ENCODE measurements around the gene AK5. TPM values are rescaled to one million over a fixed set of nuclear protein-coding genes. Genes with fewer than 3 reads are reported as not detected.

The AK5 gene, protein sequence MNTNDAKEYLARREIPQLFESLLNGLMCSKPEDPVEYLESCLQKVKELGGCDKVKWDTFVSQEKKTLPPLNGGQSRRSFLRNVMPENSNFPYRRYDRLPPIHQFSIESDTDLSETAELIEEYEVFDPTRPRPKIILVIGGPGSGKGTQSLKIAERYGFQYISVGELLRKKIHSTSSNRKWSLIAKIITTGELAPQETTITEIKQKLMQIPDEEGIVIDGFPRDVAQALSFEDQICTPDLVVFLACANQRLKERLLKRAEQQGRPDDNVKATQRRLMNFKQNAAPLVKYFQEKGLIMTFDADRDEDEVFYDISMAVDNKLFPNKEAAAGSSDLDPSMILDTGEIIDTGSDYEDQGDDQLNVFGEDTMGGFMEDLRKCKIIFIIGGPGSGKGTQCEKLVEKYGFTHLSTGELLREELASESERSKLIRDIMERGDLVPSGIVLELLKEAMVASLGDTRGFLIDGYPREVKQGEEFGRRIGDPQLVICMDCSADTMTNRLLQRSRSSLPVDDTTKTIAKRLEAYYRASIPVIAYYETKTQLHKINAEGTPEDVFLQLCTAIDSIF
- total RNA-seq (1 to 10 TPM in 4 of 10 donors, under 1 TPM in 6; 0.30 to 1.7 (median 0.97) TPM), polyA plus RNA-seq (under 1 TPM; 0.25 to 0.51 TPM)
- long read RNA-seq, donor 1, result 0 reads
- long read RNA-seq, donor 2, partial matches to known transcripts, result 0 of 1 reads
- long read RNA-seq, donor 2, other reads (novel, unspliced or antisense), result 0 of 1 reads
- long read RNA-seq, donor 3, result 0 reads

GRCh38 chr1:77281491-77282186 lies at the start of gene AK5:
Gene AK5, plus strand, starts transcription at chr1:77282019. Its CDS starts 295 bp downstream, at chr1:77282314.
- ATAC-seq, result peak; percentile 56 to 88 (median 66)
- Histone ChIP-seq H3K27me3 (peaks cover 0 to 86% (median 52%) of the 10 kb centered on the region in 7 donors), H3K4me1 (peaks cover 0 to 19% (median 9%) of the 10 kb centered on the region in 9 donors), H3K4me3 (peak within 1 kb of the TSS in 9 of 10 donors; percentile 37 to 60 (median 55)), H3K9me3 (peaks cover 0 to 2% (median 0%) of the 10 kb centered on the region in 11 donors), H3K27ac (no peak within 1 kb of the TSS), H3K36me3 (no peaks in the 10 kb centered on the region)
- intact Hi-C loops (cut with DNase I), result loop anchor here in 1 of 10 donors (2.0 kb wide), 1 partner anchor 29 kb away; no protein-coding TSS in a partner anchor
- TF ChIP-seq CTCF (IDR thresholded peaks at IDR 0.05), result no peak
- 3% methylated on average over 62 to 71 of the region's 71 CpGs for WGBS, 2 donors
- DNase-seq, result peak in 1 of 2 donors; percentile 32

- no peak overlapping the region for H3K4me3 ChIP-seq
- no peak for ATAC-seq
- H3K9me3 ChIP-seq, result peaks cover 0 to 14% (median 0%) of the 10 kb centered on the region in 11 donors
- intact Hi-C loops (cut with DNase I), result no loop called here
- DNase-seq, result no peak
- no peak for TF ChIP-seq CTCF (IDR thresholded peaks at IDR 0.05)
- 92 to 97% methylated on average over 1 of the region's 1 CpG for WGBS, 2 donors
- H3K36me3 ChIP-seq, result no peaks in the 10 kb centered on the region
- no peak overlapping the region for H3K27ac ChIP-seq
- H3K27me3 ChIP-seq, result no peaks in the 10 kb centered on the region
- H3K4me1 ChIP-seq, result no peaks in the 10 kb centered on the region
These were observed 49.0 kb upstream of the AK5 start for GRCh38 chr1:77232829-77233228.

- H3K9me3 ChIP-seq, result peaks cover 0 to 14% (median 0%) of the 10 kb centered on the region in 11 donors
- no peak overlapping the region for H3K4me3 ChIP-seq
- ATAC-seq (no peak), DNase-seq (no peak)
- intact Hi-C loops (cut with DNase I), result no loop called here
- H3K4me1 ChIP-seq, result no peaks in the 10 kb centered on the region
- H3K36me3 ChIP-seq, result no peaks in the 10 kb centered on the region
- no peak for TF ChIP-seq CTCF (IDR thresholded peaks at IDR 0.05)
- 93 to 95% methylated on average over 1 of the region's 1 CpG for WGBS, 2 donors
- no peak overlapping the region for H3K27ac ChIP-seq
- H3K27me3 ChIP-seq, result no peaks in the 10 kb centered on the region
These were observed 47.7 kb upstream of the AK5 start for GRCh38 chr1:77234096-77234495.

DNA sequence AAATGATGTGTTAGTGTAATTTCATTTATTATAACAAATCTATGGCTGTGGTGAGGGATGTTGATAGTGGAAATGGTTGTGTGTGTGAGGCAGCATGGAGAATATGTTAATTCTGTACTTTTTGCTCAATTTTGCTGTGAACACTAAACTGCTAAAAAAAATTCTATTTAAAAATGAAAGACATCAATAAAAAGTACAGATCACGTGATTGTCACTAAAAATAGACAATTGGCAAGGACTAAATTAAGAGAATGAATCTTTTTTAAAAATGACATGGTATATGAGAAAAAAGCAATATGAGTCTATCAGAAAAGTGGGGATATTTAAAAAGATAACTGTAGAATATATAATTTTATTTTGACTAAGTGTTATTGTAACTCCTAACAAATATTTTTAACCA lies 46.9 kb upstream of the AK5 start:
- Histone ChIP-seq H3K27ac (no peak overlapping the region), H3K4me3 (no peak overlapping the region), H3K36me3 (no peaks in the 10 kb centered on the region), H3K4me1 (no peaks in the 10 kb centered on the region), H3K9me3 (peaks cover 0 to 14% (median 0%) of the 10 kb centered on the region in 11 donors), H3K27me3 (no peaks in the 10 kb centered on the region)
- TF ChIP-seq CTCF (IDR thresholded peaks at IDR 0.05), result no peak
- ATAC-seq, result no peak
- WGBS, 2 donors, result 47% methylated on average over 1 of the region's 1 CpG
- no peak for DNase-seq
- intact Hi-C loops (cut with DNase I), result no loop called here
